HS-27A (cell line): ENCODE data around the gene BLMH.

Source experiments
- DNase-seq: peaks from one replicate; pipeline ENCODE4 v3.0.0-alpha.2; 2012; ENCODE audit warnings: low read depth, missing footprints

BLMH gene

GRCh38 chr17:30304778-30305177, 13.0 kb upstream of the BLMH start:
- DNase-seq, result no peak

- DNase-seq, result no peak
Observed at GRCh38 chr17:30302241-30302640, 10.5 kb upstream of the BLMH start.

- DNase-seq, result no peak
Observed at GRCh38 chr17:30300818-30301217, 9.1 kb upstream of the BLMH start.

GRCh38 chr17:30299000-30299399, 7.3 kb upstream of the BLMH start:
- DNase-seq, result no peak

- DNase-seq, result no peak
Observed at GRCh38 chr17:30297715-30298114, 6.0 kb upstream of the BLMH start.

GRCh38 chr17:30296499-30297080, 4.8 kb upstream of the BLMH start:
- no peak for DNase-seq

GRCh38 chr17:30292286-30292858, 628 bp upstream of the BLMH start:
- DNase-seq, result no peak

- no peak for DNase-seq
Observed at GRCh38 chr17:30290696-30291542, 825 bp downstream of the BLMH start.

GRCh38 chr17:30290077-30290476, 1.7 kb downstream of the BLMH start:
- no peak for DNase-seq

GRCh38 chr17:30279156-30279555, 12.6 kb downstream of the BLMH start:
- DNase-seq, result no peak

- no peak for DNase-seq
Observed at GRCh38 chr17:30278032-30278431, 13.7 kb downstream of the BLMH start.

- no peak for DNase-seq
Observed at GRCh38 chr17:30275911-30276310, 15.8 kb downstream of the BLMH start.

GRCh38 chr17:30274887-30275286, 16.9 kb downstream of the BLMH start:
- DNase-seq, result no peak

GRCh38 chr17:30273373-30273772, 18.4 kb downstream of the BLMH start:
- no peak for DNase-seq

- DNase-seq, result no peak
Observed at GRCh38 chr17:30271102-30271501, 20.6 kb downstream of the BLMH start.

- DNase-seq, result no peak
Observed at GRCh38 chr17:30267625-30268024, 24.1 kb downstream of the BLMH start.

- no peak for DNase-seq
Observed at GRCh38 chr17:30263552-30264333, 28.0 kb downstream of the BLMH start.

GRCh38 chr17:30256756-30257506, 34.8 kb downstream of the BLMH start:
- no peak for DNase-seq

GRCh38 chr17:30254150-30254549, 37.6 kb downstream of the BLMH start:
- DNase-seq, result no peak

- no peak for DNase-seq
Observed at GRCh38 chr17:30253312-30253711, 38.4 kb downstream of the BLMH start.

GRCh38 chr17:30251931-30252330, 39.8 kb downstream of the BLMH start:
- DNase-seq, result no peak

- DNase-seq, result no peak
Observed at GRCh38 chr17:30249460-30249859, 42.3 kb downstream of the BLMH start.
